ENCODE measurements around the gene GSTA3.
"Not testable (repeated sequence)": the region's sequence is repeated elsewhere in the genome, so short reads cannot be mapped to it uniquely, and the experiment has no call there.

GRCh38 chr6:52918027-52918686, 8.7 kb upstream of the GSTA3 start:
- TF ChIP-seq, protein P1, sequence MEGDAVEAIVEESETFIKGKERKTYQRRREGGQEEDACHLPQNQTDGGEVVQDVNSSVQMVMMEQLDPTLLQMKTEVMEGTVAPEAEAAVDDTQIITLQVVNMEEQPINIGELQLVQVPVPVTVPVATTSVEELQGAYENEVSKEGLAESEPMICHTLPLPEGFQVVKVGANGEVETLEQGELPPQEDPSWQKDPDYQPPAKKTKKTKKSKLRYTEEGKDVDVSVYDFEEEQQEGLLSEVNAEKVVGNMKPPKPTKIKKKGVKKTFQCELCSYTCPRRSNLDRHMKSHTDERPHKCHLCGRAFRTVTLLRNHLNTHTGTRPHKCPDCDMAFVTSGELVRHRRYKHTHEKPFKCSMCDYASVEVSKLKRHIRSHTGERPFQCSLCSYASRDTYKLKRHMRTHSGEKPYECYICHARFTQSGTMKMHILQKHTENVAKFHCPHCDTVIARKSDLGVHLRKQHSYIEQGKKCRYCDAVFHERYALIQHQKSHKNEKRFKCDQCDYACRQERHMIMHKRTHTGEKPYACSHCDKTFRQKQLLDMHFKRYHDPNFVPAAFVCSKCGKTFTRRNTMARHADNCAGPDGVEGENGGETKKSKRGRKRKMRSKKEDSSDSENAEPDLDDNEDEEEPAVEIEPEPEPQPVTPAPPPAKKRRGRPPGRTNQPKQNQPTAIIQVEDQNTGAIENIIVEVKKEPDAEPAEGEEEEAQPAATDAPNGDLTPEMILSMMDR (conservative IDR thresholded peaks at IDR 0.05; ENCODE audit: low read depth, low read length), result not testable (repeated sequence)
- TF ChIP-seq EZH2phosphoT487 (IDR thresholded peaks at IDR 0.05; ENCODE audit: borderline replicate concordance, low read length), result not testable (repeated sequence)

All from PC-3 (cell line).